Astrocyte (in vitro differentiated cells and primary cell): ENCODE data around the gene ELK1.
"Not testable (repeated sequence)": the region's sequence is repeated elsewhere in the genome, so short reads cannot be mapped to it uniquely, and the experiment has no call there.

ENCODE experiments used
- CTCF ChIP-seq: IDR thresholded peaks from 2 replicates; pipeline ENCODE4 v1.5.1; 2011; ENCODE audit warnings: low read depth, mild to moderate bottlenecking, inconsistent platforms, low read length, moderate library complexity; ENCODE audit not compliant: insufficient read depth
- EZH2 ChIP-seq: IDR thresholded peaks from 2 replicates; pipeline ENCODE4 v1.6.1; 2012; ENCODE audit warnings: mild to moderate bottlenecking, low read length, inconsistent platforms; ENCODE audit not compliant: insufficient read depth

GRCh38 chrX:47675959-47676859 is 25.8 kb upstream of the ELK1 start:
- TF ChIP-seq CTCF, EZH2: not testable (repeated sequence)
